Neural cell (in vitro differentiated cells): ENCODE data around the gene SLC10A2. TPM values are rescaled to one million over a fixed set of nuclear protein-coding genes. Genes with fewer than 3 reads are reported as not detected.

ENCODE experiments used
- H2AFZ ChIP-seq: fragments of 200-600, 300-800 bp; sonication (generic), shearing (Covaris generic); 2 replicates; pipeline ENCODE4 v1.6.0; 2014; ENCODE audit warnings: low read depth, mild to moderate bottlenecking, antibody characterized with exemption, low read length, moderate library complexity
- H3F3A ChIP-seq: fragments of 200-600 bp; shearing (Covaris generic); 2 replicates; pipeline ENCODE4 v1.6.1; 2016; ENCODE audit warnings: mild to moderate bottlenecking, moderate library complexity, mixed read lengths, antibody characterized with exemption, low read length; ENCODE audit not compliant: insufficient read depth, poor library complexity, severe bottlenecking
- H3K27ac ChIP-seq: fragments of 200-600, 300-800 bp; sonication (generic), shearing (Covaris generic); 2 replicates; pipeline ENCODE4 v1.5.1; 2014; ENCODE audit warnings: mild to moderate bottlenecking, low read length, moderate library complexity
- H3K27me3 ChIP-seq: fragments of 300-800, 200-600 bp; sonication (generic), shearing (Covaris generic); 2 replicates; pipeline ENCODE4 v1.6.0; 2014; ENCODE audit warnings: mild to moderate bottlenecking, low read depth, low read length, moderate library complexity; ENCODE audit not compliant: insufficient read depth
- H3K36me3 ChIP-seq: fragments of 300-800, 200-600 bp; sonication (generic), shearing (Covaris generic); 2 replicates; pipeline ENCODE4 v1.5.1; 2014; ENCODE audit warnings: mild to moderate bottlenecking, antibody characterized with exemption, low read length, moderate library complexity; ENCODE audit not compliant: insufficient read depth
- H3K4me2 ChIP-seq: fragments of 300-800, 200-600 bp; sonication (generic), shearing (Covaris generic); 2 replicates; pipeline ENCODE4 v1.6.0; 2014; ENCODE audit warnings: mild to moderate bottlenecking, low read length
- H3K4me3 ChIP-seq: fragments of 300-800, 200-600 bp; sonication (generic), shearing (Covaris generic); 2 replicates; pipeline ENCODE4 v1.5.1; 2014; ENCODE audit warnings: mild to moderate bottlenecking, low read length, moderate library complexity
- H3K79me2 ChIP-seq: fragments of 200-600 bp; shearing (Covaris generic); replicated peaks from 2 replicates; pipeline ENCODE4 v1.6.0; 2014; ENCODE audit warnings: mild to moderate bottlenecking, low read length, moderate library complexity; ENCODE audit not compliant: insufficient read depth
- H3K9ac ChIP-seq: fragments of 300-800, 200-600 bp; sonication (generic), shearing (Covaris generic); 2 replicates; pipeline ENCODE4 v1.6.1; 2016; ENCODE audit warnings: mild to moderate bottlenecking, low read length, mixed read lengths
- H3K9me2 ChIP-seq: fragments of 200-600 bp; shearing (Covaris generic); 2 replicates; pipeline ENCODE4 v1.6.1; 2016; ENCODE audit warnings: mild to moderate bottlenecking, low read length, mixed read lengths; ENCODE audit not compliant: insufficient read depth
- H3K9me3 ChIP-seq: fragments of 200-600, 300-800 bp; sonication (generic), shearing (Covaris generic); 2 replicates; pipeline ENCODE4 v1.6.1; 2016; ENCODE audit warnings: mild to moderate bottlenecking, mixed run types, low read length, moderate library complexity, mixed read lengths
- H4K20me1 ChIP-seq: fragments of 200-600 bp; shearing (Covaris generic); 2 replicates; pipeline ENCODE4 v1.6.1; 2016; ENCODE audit warnings: mild to moderate bottlenecking, mixed run types; ENCODE audit not compliant: insufficient read depth
- EP300 ChIP-seq: fragments of 450-650 bp; conservative IDR thresholded peaks from 2 replicates; pipeline ENCODE4 v1.6.1; 2014; ENCODE audit warnings: antibody characterized with exemption, mild to moderate bottlenecking, moderate library complexity; ENCODE audit not compliant: poor library complexity, severe bottlenecking
- EZH2 ChIP-seq: fragments of 200-600, 300-800 bp; shearing (Covaris generic), sonication (generic); IDR thresholded peaks from 2 replicates; pipeline ENCODE4 v1.6.1; 2014; ENCODE audit warnings: antibody characterized with exemption, low read length, borderline replicate concordance, mild to moderate bottlenecking; ENCODE audit not compliant: insufficient read depth, poor library complexity, severe bottlenecking
- MXI1 ChIP-seq: fragments of 450-650 bp; conservative IDR thresholded peaks from 2 replicates; pipeline ENCODE4 v1.6.1; 2014; ENCODE audit warnings: antibody characterized with exemption, mild to moderate bottlenecking; ENCODE audit not compliant: poor library complexity, severe bottlenecking
- POLR2AphosphoS5 ChIP-seq: IDR thresholded peaks from 2 replicates; pipeline ENCODE4 v1.6.1; 2012
- RAD21 ChIP-seq: fragments of 450-650 bp; conservative IDR thresholded peaks from 2 replicates; pipeline ENCODE4 v1.6.1; 2014; ENCODE audit warnings: antibody characterized with exemption, mild to moderate bottlenecking, moderate library complexity
- SMC3 ChIP-seq: fragments of 450-650 bp; conservative IDR thresholded peaks from 2 replicates; pipeline ENCODE4 v1.6.1; 2014; ENCODE audit warnings: antibody characterized with exemption, mild to moderate bottlenecking, moderate library complexity; ENCODE audit not compliant: poor library complexity
- TAF1 ChIP-seq: IDR thresholded peaks from 2 replicates; pipeline ENCODE4 v1.6.1; 2012; ENCODE audit warnings: low read depth
- polyA plus RNA-seq: library from polyadenylated mRNA; depleted of rRNA; stranded (reverse); fragments of >200 nt; gene quantifications from 2 replicates; pipeline ENCODE4 v1.2.3, GENCODE V29; 2014
- TF ChIP-seq, protein P1 (sequence below): fragments of 450-650 bp; IDR thresholded peaks from 2 replicates; pipeline ENCODE4 v1.5.1; 2014; ENCODE audit warnings: antibody characterized with exemption, mild to moderate bottlenecking, moderate library complexity; ENCODE audit not compliant: poor library complexity, severe bottlenecking
- TF ChIP-seq, protein P2 (sequence below): IDR thresholded peaks from 2 replicates; pipeline ENCODE4 v1.6.1; 2012; ENCODE audit warnings: borderline replicate concordance

SLC10A2 gene
- polyA plus RNA-seq, 1 donor from 2014 or later: not detected

DNA sequence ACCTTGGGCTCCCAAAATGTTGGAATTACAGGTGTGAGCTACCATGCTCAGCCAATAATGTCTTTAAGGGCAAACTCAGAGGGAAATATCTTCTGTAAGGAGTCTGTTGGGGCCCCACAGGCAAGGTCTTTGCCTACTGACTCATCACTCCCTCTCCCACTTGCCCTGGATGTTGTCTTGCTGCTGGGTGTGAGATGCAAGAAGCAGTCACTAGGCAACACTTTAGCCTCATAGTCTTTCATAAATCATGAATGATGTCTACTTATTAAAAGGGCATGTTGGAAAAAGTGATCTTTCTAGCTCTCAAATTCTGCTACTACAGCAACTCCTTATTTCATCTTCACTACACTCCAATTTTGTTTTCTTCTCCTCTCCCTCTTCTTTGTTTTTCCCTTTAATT, 34.6 kb upstream of the SLC10A2 start:
- no peaks in the 10 kb centered on the region for H3K36me3 ChIP-seq
- no peaks in the 10 kb centered on the region for H3F3A ChIP-seq
- H3K9me2 ChIP-seq: no peaks in the 10 kb centered on the region
- H3K9ac ChIP-seq: no peak overlapping the region
- no peaks in the 10 kb centered on the region for H4K20me1 ChIP-seq
- no peaks in the 10 kb centered on the region for H3K79me2 ChIP-seq
- no peak overlapping the region for H3K4me2 ChIP-seq
- H2AFZ ChIP-seq: no peak overlapping the region
- no peaks in the 10 kb centered on the region for H3K9me3 ChIP-seq
- H3K27ac ChIP-seq: no peak overlapping the region
- H3K4me3 ChIP-seq: no peak overlapping the region
- H3K27me3 ChIP-seq: no peaks in the 10 kb centered on the region
- TF ChIP-seq, protein P1, sequence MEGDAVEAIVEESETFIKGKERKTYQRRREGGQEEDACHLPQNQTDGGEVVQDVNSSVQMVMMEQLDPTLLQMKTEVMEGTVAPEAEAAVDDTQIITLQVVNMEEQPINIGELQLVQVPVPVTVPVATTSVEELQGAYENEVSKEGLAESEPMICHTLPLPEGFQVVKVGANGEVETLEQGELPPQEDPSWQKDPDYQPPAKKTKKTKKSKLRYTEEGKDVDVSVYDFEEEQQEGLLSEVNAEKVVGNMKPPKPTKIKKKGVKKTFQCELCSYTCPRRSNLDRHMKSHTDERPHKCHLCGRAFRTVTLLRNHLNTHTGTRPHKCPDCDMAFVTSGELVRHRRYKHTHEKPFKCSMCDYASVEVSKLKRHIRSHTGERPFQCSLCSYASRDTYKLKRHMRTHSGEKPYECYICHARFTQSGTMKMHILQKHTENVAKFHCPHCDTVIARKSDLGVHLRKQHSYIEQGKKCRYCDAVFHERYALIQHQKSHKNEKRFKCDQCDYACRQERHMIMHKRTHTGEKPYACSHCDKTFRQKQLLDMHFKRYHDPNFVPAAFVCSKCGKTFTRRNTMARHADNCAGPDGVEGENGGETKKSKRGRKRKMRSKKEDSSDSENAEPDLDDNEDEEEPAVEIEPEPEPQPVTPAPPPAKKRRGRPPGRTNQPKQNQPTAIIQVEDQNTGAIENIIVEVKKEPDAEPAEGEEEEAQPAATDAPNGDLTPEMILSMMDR: no peak
- no peak for TF ChIP-seq EZH2
- no peak for TF ChIP-seq RAD21
- TF ChIP-seq MXI1: no peak
- TF ChIP-seq TAF1: no peak
- TF ChIP-seq, protein P2, sequence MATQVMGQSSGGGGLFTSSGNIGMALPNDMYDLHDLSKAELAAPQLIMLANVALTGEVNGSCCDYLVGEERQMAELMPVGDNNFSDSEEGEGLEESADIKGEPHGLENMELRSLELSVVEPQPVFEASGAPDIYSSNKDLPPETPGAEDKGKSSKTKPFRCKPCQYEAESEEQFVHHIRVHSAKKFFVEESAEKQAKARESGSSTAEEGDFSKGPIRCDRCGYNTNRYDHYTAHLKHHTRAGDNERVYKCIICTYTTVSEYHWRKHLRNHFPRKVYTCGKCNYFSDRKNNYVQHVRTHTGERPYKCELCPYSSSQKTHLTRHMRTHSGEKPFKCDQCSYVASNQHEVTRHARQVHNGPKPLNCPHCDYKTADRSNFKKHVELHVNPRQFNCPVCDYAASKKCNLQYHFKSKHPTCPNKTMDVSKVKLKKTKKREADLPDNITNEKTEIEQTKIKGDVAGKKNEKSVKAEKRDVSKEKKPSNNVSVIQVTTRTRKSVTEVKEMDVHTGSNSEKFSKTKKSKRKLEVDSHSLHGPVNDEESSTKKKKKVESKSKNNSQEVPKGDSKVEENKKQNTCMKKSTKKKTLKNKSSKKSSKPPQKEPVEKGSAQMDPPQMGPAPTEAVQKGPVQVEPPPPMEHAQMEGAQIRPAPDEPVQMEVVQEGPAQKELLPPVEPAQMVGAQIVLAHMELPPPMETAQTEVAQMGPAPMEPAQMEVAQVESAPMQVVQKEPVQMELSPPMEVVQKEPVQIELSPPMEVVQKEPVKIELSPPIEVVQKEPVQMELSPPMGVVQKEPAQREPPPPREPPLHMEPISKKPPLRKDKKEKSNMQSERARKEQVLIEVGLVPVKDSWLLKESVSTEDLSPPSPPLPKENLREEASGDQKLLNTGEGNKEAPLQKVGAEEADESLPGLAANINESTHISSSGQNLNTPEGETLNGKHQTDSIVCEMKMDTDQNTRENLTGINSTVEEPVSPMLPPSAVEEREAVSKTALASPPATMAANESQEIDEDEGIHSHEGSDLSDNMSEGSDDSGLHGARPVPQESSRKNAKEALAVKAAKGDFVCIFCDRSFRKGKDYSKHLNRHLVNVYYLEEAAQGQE: no peak
- no peak for TF ChIP-seq EP300
- no peak for TF ChIP-seq POLR2AphosphoS5
- TF ChIP-seq SMC3: no peak

DNA sequence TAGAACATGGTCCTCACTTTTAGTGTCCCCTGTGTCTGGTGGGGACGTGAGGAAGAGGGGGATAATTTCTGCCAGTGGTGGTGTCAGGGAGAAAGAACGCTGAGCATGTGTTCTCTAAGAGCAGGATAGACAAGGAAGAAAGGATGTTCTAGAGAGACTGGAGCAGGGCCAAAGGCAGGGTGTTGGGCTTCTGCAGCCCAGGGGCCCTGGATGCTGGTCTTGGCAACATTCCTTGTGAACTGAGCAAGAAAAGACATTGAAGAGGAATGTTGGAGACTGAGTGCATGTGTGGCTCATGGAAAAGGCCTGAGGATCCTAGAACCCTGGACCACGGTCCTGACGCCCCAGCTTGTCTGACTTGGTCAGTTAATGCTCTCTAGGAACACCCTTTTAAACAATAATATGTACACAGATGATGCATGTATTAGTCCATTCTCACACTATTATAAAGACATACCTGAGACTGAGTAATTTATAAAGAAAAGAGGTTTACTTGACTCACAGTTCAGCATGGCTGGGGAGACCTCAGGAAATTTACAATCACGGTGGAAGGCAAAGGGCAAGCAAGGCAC, 33.6 kb upstream of the SLC10A2 start:
- no peaks in the 10 kb centered on the region for H4K20me1 ChIP-seq
- no peak overlapping the region for H3K4me3 ChIP-seq
- no peaks in the 10 kb centered on the region for H3K36me3 ChIP-seq
- H3F3A ChIP-seq: no peaks in the 10 kb centered on the region
- H3K4me2 ChIP-seq: no peak overlapping the region
- H3K27me3 ChIP-seq: no peaks in the 10 kb centered on the region
- no peak overlapping the region for H3K27ac ChIP-seq
- TF ChIP-seq SMC3: no peak
- TF ChIP-seq, protein P1: no peak
- no peak for TF ChIP-seq EZH2
- TF ChIP-seq RAD21: no peak
- no peak for TF ChIP-seq EP300
- TF ChIP-seq MXI1: no peak
- no peak for TF ChIP-seq POLR2AphosphoS5
- TF ChIP-seq TAF1: no peak
- TF ChIP-seq, protein P2: no peak
- H2AFZ ChIP-seq: no peak overlapping the region
- H3K79me2 ChIP-seq: no peaks in the 10 kb centered on the region
- H3K9ac ChIP-seq: no peak overlapping the region
- H3K9me2 ChIP-seq: no peaks in the 10 kb centered on the region
- H3K9me3 ChIP-seq: no peaks in the 10 kb centered on the region
